NCI-H128 (cell line): Measurements from ENCODE around the gene OGFRL1.

ENCODE experiments used
- DNase-seq: peaks from one replicate; lab custom pipeline; 2025; ENCODE audit not compliant: unreplicated experiment; lab: John Stamatoyannopoulos, UW

The OGFRL1 gene

DNA sequence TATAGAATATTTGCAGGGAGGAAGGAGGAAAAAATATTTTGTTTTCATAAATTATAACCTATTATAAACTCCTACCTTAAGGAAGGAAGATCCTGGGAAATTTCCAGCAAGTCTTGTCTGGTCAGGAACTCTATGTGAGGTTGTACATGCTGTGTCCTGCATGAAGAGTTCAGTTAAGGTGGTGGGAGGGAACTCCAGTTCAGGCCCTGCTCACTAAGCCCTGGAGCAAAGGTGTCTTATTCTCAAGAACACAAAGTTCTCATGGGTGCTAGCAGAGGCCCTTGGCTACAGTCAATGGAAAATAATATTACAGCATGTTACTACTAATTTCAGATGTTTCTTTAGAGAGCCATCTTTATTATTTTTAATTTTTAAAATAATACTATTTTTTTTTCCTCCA, 3.8 kb upstream of the OGFRL1 start:
- no peak for DNase-seq

DNA sequence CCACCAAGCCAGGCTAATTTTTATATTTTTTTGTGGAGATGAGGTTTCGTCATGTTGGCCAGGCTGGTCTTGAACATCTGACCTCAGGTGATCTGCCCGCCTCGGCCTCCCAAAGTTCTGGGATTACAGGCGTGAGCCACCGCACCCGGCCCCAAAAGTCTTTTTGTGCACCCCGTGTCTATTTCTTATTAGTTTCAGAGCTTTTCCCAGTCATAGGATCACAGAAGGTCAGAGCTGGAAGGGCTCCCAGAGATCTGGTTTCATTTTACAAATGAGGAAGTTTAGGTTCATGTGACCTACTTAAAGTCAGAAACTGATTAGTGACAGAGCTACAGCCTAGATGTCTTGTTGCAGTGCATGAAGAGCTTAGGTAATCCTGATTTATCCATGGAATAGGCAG, 1.6 kb upstream of the OGFRL1 start:
- DNase-seq, result no peak

DNA sequence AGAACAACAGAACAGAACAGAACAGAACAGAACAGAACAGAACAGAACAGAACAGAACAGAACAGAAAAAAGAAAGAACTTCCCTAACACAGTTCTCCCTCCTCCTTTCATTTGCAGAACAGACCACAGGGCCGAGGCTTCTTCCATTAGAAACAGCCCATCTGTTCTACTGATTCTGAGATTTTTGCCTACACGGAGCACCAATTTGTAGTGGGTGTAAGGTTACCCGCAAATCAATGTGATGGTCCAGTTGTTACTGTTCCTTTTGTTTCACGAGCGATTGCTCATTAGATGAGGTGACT, 734 bp upstream of the OGFRL1 start:
- DNase-seq, result no peak

GRCh38 chr6:71289039-71289801, 609 bp downstream of the OGFRL1 start:
- no peak for DNase-seq

DNA sequence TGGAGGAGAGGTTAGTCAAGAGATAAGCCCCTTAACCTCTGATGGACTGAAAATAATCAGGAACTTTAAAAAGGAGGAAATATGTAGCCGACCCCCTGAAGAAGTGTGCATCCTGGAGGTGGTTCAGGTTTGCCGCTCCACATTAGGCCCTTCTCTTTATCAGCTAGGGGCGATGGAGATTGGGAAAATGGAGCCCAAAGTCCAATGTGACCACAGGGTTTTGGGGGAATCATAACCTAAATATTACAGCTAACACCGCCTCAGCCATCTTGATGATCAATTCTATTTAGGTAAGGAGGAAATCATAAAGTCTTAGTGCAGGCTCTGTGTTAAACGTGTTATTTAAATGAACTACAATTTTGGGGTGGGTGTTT, 1.2 kb downstream of the OGFRL1 start:
- no peak for DNase-seq

DNA sequence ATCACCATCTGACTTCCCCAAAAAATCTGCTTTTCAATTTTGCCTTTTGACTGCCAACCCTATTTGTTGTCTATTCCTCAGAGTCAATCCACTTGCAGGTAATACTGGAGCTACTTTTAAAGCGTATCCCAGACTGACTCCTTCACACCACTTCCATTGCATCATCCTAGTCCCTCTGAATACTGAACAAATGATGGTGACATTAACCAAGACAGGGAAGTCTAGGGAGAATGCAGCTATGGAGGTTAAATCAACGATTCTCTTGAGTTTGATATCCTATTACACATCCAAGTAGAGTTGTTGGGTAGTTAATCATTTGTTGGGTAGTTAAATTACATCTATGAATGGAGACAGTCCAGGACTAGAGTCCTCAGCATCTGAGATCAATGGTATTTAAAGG, 2.0 kb downstream of the OGFRL1 start:
- DNase-seq, result no peak

GRCh38 chr6:71292001-71292400, 3.4 kb downstream of the OGFRL1 start:
- no peak for DNase-seq

GRCh38 chr6:71294121-71294523, 5.5 kb downstream of the OGFRL1 start:
- no peak for DNase-seq

- no peak for DNase-seq
Observed at GRCh38 chr6:71298459-71298858, 9.8 kb downstream of the OGFRL1 start.

DNA sequence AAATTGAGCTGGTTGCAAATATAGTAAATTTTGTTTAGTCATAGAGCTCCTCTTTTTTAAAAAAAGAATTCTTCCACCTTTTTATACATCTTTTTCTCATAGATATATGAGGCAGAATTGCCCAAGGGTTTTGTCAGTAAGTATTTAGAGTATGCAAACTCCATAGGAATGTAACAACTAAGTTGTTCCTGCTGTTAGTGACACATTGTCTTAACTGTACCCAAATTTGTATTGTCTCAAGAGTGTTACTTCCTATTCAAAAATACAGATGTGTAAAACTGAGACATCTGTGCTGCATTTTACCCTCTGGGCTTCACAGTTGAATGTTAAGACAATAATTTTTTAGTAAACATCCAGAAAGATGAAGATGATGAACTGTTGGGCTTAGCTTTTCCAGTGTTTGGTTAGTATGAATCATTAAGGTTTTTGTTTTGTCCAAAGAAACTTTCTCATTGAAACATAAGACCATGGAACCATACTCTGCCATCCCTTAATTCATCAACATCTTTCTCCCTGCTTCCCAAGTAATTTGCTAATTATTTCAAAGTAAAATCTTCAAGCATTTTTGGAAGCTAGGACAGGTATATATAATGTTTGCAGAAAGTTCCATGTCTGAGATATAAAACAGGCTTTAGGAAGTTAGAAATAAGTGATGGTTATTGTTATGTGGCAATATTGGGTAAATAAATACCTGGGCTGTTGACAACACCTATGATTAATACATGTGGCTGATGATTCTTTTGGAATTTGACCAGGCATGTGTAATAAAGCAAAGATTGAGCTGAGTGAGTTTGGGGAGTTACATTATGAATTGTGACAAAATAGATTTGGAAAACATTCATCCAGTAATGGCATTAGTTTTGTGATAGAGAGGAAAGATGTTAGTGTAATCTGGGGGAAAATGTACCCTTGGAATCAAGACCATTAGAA, 11.2 kb downstream of the OGFRL1 start:
- no peak for DNase-seq

GRCh38 chr6:71300561-71301168, 12.1 kb downstream of the OGFRL1 start:
- no peak for DNase-seq

DNA sequence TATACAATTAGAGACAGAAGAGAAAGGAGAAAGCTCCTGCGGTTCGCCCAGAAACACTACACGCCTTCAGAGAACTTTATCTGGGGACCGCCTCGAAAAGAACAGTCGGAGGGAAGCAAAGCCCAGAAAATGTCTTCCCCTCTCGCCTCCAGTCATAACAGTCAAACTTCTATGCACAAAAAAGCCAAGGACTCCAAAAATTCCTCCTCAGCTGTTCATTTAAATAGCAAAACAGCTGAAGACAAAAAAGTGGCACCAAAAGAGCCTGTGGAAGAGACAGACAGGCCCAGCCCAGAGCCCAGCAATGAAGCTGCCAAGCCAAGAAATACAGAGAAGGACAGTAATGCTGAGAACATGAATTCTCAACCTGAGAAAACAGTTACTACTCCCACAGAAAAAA, 12.9 kb downstream of the OGFRL1 start:
- no peak for DNase-seq

GRCh38 chr6:71309656-71310055, 21.0 kb downstream of the OGFRL1 start:
- no peak for DNase-seq

DNA sequence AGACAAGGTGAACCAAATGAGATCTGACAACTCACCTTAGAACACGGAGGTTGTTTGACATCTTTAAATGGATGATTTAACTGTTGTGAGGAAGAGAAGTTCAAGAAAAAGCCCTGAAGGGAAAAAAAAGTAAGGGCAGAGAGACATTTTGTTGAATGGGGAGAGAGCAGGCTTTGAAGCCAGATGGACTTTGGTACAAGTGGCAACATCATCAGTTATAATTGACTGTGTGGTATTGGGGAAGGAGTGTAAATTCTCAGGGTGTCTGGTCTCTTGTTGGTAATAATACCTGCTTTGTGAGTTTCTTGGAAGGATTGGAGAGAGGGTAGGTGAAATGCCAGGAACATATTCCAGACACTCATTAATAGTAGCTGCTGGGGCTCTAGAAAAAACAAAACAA, 21.6 kb downstream of the OGFRL1 start:
- no peak for DNase-seq

DNA sequence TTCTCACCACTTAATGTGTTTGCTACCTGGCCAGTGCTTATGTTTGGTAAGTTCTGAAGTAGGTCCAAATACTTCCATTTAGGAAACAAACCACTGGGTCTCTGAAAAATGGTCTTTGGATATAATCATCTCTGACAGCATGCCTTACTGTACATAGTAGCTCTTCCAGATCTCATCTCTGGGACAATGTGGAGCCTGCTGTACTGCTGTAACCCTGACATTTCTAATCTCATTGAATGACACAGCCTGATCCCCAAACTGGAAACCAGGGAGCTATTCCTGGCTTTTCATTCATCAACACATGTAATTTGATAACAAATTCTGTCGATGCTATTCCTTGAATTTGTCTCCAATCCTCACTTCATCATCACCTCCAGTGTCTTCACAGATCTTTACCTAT, 23.5 kb downstream of the OGFRL1 start:
- DNase-seq, result no peak

- no peak for DNase-seq
Observed at GRCh38 chr6:71317441-71317840, 28.8 kb downstream of the OGFRL1 start.

DNA sequence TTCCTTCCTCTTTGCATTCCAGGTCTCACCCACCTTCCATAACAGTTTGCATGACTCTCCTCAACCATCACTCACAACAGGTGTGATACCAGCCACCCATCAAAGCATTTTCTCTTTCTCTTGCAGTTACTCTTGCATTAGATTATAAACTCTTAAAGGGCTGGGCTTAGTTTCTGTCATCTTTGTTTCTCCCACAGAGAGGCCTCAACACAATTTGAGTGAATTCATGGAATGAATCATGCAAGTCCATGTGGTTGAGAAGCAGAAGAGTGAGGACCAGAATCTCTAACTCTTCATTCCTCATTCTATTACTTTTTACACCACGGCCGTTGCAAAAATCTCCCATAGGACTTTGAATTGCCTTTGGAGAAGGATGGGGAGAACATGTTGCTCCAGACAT, 31.4 kb downstream of the OGFRL1 start:
- DNase-seq, result no peak

DNA sequence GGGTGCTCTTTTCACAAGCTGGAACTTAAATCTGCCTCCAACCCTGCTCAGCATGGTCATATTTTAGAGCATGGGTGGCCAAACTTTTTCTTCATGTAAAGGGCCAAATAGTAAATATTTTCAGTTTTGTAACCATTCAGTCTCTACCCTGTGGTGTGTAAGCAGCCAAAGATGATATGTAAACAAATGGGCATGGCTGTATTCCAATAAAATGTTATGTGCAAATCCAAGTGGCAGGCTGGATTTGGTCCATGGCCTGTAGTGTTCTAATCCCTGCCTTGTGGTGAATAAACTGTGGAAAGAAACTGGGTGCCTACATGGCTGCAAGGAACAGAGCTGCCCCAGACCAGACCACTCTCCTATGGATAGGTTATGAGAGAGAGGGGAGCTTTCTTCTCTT, 32.7 kb downstream of the OGFRL1 start:
- no peak for DNase-seq

DNA sequence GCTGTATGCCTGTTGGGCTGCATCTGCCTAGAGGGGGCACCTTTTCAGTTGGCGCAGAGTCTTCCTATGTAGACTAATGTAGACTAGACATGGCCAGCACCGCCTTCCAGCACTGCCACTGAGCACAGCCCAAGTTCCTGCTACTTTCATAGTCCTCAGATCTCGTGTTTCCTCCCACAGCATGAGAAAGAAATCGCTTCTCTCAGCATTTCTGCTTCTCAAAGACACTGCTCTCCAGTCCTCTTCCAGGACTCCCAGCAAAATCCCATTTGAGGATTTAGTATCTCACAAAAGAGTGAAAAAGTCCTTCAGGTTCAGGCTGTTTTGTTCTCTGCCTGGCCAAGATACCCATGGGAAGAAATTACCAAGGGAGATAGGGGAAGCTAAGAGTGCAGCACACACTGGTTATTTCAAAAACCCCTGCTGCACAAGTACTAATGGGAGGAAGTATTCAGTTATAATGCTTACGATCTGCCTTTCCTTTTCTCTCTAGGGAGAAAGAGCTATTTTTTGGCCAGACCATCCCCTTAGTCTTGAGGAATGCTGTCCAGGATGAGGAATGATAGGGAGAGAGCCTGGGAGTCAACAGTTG, 35.7 kb downstream of the OGFRL1 start:
- no peak for DNase-seq

DNA sequence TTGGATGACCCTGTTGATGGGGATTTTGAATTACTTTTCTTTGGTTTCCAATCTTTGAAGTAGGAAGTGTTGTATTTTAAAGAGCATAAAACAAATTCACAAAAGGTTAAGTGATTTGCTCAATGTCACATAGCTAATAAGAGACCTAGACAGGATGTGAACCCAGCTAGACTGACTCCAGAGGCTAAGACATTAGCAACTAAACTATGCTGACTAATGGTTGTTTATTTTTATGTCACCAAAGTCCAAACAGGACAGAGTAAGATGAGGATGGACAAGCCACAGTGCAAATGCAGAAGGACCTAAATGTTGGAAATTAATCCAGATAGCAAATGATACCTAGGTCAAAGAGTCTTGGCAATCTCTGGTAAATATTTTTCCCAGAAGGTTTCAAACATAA, 38.0 kb downstream of the OGFRL1 start:
- DNase-seq, result no peak

DNA sequence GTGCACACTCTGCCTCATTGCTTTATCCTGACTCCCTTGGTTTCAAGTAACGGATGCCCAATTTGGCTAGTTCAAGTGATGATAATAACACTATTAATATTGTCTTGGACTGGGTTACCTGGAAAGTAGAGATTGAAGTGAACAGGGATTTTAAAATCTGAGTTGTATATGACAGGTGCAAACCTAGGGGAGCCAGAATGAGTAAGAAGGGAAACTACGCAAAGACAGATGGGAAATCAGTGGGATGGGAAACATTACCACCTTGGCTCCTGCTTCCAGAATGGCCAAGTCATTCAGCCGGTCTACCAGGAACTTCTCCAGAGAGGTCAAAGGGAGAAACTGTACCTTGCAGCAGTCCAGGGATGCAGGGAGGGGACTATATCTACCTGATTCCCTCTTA, 41.9 kb downstream of the OGFRL1 start:
- no peak for DNase-seq

- no peak for DNase-seq
Observed at GRCh38 chr6:71332012-71332411, 43.4 kb downstream of the OGFRL1 start.
